ENCODE results near the gene ARHGDIA.
"Not testable (repeated sequence)": the region's sequence is repeated elsewhere in the genome, so short reads cannot be mapped to it uniquely, and the experiment has no call there.

The ARHGDIA gene

DNA sequence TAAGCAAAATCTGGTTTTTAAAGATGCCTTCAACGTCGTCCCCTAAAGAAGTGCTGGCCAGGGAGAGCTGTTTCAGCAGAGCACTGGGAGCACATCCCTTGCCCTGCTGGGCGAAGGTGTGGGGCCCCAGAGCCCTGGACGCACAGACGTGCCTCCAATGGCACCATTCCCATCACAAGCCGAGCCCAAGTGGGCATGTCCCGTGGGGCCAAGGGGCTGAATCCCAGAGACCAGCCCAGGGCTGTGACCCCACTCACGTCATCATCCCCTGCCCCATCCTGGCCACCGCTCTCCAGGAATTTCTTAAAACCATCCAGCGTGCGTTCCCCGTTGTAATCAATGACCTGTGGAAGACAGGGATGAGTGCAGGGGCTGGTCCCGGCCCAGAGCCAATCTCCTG, 26.2 kb downstream of the ARHGDIA start:
- no peak for FAIRE-seq
- no peak for DNase-seq (ENCODE audit: low spot score)

DNA sequence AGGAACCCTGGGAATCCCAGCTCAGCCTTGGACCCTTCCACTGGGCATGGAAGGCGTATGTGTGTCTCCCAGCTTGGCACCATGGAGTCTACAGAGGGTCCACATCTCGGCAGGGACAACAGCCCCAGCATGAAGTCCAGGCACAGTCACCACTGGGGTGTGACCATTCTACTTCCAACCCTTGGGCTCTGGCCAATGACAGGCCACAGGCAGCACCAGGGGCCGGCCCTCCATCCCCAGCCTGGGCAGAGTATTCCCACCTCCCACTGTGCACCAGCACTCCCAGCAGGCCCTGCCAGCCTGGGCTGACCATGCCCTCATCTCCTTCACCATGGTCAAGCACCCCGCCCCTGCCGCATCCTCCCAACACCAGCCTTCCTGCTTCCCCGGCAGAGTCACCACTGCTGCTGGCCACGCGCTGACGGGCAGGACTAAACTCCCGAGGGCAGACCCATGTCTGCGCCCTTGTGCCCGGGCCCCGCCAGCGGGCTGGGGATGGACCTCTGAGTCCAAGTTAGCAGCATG, 26.7 kb downstream of the ARHGDIA start:
- no peak for FAIRE-seq

DNA sequence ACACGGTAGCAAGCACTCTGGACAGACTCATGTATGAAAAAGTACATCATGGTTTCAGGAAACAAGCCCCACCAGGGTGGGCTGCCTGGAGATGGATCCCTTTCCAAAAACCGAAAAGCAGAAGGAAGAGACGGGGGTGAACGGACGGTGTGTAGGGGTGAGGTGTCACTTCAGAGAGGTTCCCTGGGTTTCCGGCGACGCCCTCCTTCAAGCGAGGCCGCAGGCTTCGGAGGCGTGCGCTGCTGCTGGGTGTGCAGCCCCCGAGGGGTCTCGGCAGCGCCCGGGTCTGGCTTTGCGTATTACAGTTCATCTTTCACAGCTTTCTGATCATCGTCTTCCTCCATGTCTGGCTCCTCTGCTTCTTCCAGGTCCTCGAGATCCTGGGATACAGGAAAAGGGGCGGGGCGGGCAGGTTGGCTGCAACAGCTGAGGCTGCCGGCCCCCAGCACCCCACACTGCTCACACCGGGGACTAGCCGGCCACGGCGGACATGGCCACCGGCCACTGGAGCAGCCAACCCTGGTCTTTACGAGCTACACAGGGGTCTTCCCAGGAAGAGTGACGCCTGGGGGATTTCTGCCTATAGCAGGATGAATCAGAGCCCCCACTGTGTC, 27.3 kb downstream of the ARHGDIA start:
- FAIRE-seq (no peak), DNase-seq (ENCODE audit: low spot score) (no peak)

More for the DNA sequence above, 26.7 kb downstream of the ARHGDIA start:
- no peak for DNase-seq (ENCODE audit: low spot score)

DNA sequence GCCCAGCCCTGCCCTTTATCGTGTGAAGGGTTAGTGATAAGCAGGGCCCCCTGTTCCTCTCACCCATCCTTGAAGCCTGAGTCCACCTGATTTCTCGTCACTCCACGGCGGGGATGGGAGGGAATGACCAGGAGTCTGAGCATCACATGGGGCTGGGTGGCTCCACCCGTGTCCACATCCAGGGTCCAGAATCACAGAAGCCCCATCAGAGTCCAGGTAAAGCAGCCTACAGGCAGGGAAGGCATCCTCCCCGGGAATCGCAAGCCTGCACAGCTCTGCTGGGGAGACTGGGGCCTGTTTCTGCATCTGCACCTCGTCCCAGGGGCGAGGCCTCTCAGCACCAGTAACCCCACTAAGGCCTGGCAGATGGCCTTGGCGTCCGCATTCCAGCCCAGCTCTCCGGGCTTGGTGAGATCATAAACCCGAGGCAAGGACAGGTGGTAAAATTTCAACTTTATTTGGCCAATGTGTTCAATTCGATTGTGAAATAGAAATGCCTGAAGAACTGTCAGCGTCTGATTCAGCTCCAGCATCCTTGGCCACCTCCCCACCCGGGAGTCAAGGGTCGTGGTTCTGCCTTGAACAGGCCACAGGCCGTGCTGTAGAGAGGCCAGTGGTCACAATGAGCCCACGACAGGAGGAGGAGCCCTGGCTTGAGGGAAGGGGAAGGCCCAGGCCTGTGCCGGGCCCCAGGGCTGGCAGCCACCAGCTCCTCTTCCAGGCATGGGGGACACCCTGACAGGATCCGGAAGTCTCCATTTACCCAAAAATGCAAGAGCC, 28.2 kb downstream of the ARHGDIA start:
- no peak for DNase-seq (ENCODE audit: low spot score)
- FAIRE-seq, result peak; percentile 50

DNA sequence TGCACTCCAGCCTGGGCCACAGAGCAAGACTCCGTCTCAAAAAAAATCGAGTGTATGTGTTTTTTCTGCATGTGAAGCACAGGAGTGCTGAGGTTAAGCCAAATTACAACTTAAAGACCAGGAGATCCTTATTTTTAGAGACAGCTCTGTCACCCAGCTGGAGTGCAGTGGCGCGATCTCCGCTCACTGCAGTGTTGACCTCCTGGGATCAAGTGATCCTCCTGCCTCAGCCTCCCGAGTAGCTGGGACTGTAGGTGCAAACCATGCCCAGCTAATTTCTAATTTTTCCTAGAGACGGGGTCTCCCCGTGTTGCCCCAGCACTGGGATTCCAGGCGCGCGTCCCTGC, 28.8 kb downstream of the ARHGDIA start:
- FAIRE-seq (no peak), DNase-seq (ENCODE audit: low spot score) (no peak)

DNA sequence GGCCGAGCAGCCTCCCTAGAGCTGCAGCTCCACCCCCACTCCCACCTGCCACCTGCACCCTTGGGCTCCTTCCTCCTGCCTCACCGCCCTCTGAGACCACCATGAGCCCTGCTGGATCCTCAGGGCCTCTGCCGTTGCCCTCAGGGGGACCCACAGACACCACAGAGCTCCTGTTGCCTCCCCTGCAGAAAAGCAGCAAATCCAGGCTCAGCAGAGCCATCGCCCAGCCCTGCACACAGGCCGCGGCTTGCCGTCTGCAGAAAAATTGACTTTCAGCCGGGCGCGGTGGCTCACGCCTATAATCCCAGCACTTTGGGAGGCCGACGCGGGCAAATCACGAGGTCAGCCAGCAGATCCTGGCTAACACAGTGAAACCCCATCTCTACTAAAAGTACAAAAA, 29.3 kb downstream of the ARHGDIA start:
- FAIRE-seq (no peak), DNase-seq (ENCODE audit: low spot score) (no peak)

DNA sequence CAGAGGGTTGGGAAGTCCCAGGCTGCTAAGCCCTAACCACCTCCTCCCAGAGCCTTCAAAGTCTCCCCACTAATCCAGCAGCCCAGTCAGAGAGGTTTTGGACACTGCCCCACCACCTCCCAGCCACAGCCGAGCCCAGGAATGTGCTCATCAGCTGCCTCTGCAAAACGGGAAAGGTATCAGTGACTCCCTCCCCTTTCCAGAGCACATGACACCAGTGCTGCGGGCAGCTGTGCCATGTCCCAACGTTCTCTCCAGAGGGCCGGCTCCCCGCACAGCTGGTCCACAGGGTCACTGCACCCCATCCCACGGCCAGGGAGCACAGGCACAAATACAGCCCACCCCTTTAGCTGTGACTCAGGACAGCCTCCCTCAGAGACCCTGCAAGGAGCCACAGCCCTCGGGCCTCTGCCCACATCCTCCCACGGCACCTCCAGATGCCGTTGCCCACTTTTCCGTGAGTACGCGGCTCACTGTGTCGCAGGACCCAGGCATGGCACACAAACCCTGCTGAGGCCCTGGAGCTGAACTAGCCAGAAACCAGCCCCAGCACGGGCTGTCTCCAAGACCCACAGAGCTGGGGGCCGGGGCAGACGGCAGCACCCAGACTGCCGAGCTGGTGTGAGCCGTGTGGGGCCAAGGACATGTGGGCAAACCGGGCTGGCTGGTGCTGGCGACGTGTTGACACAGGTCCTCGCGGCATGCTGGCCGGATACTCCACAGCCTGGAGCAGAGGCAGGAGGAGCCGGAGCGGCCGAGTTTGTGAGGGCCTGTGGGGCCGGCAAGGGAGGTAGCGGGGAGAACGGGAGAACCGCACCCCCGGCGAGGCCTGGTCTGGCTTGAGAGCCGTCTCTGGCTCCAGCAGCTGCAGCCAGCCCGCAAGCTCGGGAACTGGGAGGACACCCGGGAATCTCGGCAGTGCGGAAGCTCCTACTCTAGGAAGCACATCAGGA, 30.0 kb downstream of the ARHGDIA start:
- DNase-seq (ENCODE audit: low spot score) (no peak), FAIRE-seq (no peak)

DNA sequence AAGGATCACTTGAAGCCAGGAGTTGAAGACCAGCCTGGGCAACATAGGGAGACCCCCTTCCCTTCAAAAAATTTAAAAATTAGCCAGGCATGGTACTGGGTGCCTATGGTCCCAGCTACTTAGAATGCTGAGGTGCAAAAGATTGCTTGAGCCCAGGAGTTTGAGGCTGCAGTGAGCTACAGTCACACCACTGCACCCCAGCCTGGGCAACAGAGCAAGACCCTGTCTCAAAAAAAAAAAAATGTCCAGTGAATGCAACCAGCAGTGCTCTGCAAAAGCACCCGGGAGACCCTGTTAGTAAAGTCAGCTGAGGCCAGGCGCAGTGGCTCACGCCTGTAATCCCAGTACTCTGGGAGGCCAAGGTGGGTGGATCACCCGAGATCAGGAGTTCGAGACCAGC, 31.1 kb downstream of the ARHGDIA start:
- DNase-seq (ENCODE audit: low spot score); FAIRE-seq: not testable (repeated sequence)

DNA sequence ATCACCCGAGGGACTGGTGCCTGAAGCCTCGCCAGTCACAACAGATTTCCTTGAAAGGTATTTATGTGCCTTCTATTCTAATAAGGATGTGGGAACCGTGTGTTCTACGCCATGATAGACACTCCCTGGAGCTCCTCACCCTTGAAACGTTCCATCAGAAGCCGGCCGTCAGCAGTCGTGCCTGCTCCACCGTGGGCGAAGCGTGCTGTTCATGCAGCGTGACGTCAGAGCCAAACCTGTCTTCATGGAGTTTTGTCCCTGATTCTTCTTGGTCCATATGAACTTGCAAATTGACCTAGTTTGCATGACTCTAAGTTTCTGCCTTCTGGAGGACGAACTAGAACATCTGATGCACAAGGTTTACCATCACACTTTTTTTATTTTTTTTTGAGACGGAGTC, 31.8 kb downstream of the ARHGDIA start:
- no peak for DNase-seq (ENCODE audit: low spot score)
- FAIRE-seq, result no peak

DNA sequence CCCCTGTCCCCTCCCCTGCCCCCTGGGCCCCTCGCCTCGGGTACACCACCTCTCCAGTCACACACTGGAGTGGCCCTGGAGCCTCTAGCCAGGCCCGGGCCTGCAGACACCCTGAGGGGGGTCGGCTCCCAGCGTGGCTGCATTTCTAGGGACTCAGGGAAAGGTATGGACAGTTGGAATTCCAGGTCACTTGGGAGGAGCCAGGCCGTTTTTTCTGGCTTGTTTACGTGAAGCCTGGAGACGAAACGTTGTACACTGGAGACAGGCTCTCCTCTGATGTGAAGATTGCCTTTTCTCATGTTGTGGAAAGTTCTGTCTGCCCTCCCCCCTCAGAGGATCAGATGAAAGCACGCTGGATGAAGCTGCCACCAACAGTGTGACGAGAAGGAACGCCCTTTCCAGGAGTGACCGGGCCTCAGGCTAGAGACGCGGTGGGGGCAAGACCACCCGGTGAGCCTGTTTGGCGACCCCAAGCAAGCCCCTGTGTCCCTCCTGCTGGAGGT, 32.3 kb downstream of the ARHGDIA start:
- DNase-seq (ENCODE audit: low spot score), result no peak
- no peak for FAIRE-seq

DNA sequence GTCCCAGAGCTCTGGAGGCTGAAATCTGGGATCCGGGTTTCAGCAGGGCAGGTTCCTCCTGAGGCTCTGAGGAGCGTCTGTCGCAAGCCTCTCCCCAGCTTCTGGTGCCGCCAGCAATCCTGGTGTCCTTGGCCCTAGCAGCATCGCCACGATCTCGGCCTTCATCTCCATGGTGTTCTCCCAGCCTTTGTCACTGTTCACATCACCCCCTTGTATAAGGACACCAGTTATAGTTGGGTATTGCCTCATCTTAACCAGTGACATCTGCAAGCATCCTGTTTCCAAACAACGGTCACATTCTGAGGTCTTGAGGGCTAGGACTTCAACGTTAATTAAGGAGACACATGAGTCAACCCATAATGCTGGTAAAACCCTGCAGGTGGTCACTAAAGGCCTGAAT, 33.5 kb downstream of the ARHGDIA start:
- DNase-seq (ENCODE audit: low spot score) (no peak), FAIRE-seq (no peak)

DNA sequence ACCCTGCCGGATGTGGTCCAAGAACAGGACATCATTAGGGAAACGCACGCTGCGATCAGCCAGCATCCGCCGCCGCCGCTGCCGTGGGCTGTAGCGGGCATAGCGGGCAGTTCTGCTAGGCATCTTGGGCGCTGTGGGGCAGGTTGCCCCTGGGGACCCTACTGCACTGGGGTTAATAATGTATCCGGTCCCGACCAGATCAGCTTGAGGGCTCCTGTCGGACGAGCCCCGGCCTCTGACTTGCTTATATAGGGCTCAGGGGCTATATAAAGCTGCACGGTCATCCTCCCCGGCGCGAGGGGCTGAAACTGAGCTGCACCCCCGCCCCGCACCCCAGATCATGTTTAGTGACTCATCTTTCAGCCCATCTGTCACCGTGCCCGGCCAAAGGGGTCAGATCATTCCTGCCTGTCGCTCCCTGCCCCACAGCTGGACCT, 36.3 kb downstream of the ARHGDIA start, which contains the start of gene PPP1R27:
Gene PPP1R27 (minus strand): TSS at position 220 of the 437 bp plus-strand sequence. CDS start 97 bp downstream, at position 123.
- no peak for FAIRE-seq

DNA sequence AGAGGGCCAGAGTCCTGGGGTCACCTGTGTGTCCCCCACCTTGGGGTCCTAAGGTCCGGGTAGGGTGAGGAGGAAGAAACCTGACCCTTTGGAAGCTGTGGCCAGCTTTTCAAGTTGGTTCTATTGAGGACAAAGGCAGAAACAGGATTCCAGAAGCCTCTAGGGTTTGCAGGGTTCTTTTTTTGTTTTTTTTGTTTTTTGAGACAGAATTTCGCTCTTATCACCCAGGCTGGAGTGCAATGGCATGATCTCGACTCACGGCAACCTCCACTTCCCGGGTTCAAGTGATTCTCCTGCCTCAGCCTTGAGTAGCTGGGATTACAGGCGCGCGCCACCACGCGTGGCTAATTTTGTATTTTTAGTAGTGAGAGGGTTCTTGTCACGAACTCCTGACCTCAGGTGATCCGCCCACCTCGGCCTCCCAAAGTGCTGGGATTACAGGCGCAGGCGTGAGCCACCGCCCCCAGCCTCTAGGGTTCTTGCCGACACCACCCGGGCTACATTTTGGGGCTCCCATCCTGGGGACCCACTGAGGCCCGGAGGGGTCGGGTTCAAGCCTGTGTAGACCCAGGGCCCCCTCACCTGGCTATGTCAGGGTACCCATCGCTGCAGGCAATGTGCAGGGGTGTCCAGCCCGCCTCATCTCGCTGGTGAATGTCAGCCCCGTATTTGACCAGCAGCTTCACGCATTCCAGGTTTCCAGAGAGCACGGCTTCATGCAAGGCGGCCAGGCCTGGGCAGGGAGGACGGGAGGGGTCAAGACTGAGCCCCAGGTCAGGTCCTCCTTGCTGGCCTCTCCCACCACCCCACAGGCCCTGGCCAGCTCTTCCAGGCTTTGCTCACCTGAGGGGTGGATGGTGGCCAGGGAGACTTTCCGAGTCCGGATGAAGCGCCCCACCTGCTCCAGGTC, 37.0 kb downstream of the ARHGDIA start:
- peak; percentile 20 for FAIRE-seq
- DNase-seq (ENCODE audit: low spot score), result no peak

More for the DNA sequence above, 36.3 kb downstream of the ARHGDIA start, which contains the start of gene PPP1R27:
- no peak for DNase-seq (ENCODE audit: low spot score)

DNA sequence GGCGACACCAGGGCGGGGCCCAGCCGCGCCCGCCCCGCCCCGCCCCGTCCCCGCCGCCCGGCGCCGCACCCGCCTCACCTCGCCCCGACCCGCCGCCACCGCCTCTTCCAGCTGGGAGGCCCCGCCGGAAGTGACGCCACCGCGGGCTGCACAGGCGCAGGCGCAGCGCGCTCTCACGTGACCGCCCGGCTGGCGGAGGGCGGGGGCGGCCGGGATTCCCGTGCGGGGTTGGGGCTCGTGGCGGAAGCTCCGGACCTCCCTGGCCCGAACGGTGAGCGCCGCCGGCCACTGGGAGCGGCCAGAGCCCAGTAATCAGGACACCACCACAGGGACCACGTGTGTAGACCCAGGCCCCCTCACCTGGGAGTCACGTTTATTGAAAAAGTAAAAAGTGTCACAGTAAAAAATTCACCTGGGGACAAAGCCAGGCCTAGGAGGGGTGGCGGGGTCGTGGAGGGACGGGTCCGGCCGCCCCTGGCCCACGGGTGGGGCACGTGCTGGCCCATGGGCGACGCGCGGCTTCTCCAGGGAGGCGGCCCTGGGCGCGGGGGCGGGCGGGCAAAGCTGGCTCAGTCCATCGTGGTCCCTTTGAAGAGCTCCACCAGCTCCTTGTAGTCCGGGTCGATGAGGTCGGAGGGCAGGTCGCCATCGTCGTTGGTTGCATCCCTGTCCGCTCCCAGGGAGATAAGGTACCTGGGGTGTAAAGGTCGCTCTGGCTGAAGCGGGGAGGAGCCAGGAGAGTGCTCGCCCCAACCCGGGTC, 37.8 kb downstream of the ARHGDIA start, which contains the start of gene MCRIP1:
Gene MCRIP1 (minus strand): TSS at position 132 of the 761 bp plus-strand sequence. CDS start 8,785 bp downstream, outside the sequence.
- peak; percentile 100 for DNase-seq (ENCODE audit: low spot score)
- FAIRE-seq, result peak; percentile 98

DNA sequence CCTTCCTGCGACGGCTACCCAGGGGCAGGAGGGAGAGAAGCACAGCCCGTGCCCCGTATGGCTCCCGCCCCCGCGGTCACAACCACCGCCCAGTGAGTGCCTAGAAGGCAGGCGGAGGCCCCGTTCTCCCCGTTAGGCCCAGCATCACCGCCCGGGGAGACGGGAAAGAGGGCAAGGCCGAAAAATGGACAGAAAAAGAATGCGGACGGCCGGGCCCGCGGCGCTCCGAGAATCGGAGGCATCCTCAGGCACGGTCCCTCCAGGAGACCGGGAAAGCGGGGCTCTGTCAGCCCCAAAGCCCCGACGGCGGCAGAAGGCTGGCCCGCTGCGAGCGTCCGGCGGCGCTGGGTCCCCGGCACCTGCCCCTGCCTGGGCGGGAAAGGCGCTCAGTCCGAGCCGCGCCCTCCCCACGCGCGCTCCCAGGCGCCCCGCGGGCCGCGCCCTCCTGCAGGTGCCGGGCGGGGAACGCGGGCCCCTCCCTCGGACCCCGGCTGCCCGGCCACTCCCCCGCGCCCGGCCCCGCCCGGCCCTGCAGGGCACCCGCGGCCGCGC, 38.5 kb downstream of the ARHGDIA start:
- FAIRE-seq (peak; percentile 9), DNase-seq (ENCODE audit: low spot score) (no peak)

DNA sequence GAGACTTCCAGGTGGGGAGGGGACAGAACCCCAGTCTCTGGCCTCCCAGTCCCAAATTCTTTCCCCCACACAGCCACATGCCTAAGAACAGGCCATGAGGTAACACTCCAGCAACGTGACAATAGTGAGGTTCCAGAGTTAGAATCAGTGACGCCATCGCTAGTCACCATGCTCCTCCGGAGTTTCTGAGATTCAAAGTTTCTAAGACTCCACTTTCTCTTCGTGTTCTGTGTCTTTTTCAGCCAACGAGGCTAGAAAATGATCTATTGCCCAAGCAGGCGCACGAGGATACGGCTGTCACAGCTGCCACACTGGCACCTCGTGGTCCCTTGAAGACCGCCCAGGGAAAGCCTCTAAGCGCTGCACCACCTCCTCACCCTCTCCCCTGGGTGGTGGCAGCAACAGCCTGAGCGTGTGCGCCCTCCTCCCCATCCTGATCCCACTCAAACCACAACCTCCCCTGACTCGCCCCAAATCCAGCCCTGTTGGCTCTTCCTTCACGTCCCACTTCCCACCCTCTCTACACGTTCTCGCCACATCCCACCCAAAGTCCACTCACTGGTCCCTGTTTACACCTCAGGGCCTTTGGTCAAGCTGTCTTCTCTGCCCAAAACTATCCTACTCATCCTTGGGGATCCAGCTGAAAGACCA, 39.1 kb downstream of the ARHGDIA start:
- DNase-seq (ENCODE audit: low spot score) (no peak), FAIRE-seq (peak; percentile 69)

DNA sequence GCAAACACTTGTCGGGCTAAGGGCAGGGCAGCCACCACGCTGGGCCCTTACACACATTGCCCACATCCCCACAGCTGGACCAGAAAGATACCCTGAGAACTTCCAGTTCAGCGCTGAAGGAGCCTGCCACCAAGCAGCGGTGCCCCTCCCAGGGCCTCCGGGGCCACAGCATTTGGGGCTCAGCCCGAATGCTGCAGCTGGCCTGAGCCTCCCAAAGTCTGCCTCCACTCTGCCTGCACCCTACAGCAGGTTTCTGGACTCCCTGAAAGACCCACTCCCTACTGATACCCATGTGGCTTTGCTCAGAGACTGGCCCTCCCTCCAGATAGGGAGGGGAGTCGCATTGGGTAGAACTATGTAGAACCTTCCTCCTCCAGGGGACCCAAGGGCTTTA, 39.6 kb downstream of the ARHGDIA start:
- FAIRE-seq, result no peak
- no peak for DNase-seq (ENCODE audit: low spot score)

DNA sequence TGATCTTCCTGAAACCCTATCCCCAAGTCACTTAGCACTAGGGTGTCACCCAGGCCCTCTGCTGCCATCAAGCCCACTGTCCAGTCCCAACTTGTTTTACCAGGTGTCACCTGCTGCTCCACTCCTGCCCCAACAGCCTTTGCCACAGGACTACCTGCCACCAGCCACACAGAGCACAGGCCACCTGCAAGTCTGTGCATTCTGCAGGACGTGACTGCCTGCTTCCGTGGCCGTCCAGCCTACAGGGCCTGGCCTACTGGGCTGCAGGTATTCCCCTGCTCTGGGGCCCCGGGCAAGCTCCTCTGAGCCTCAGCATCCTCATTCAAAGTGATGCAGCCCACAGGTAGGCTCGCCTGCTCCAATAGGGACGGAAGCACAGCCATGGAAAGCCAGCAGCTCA, 41.3 kb downstream of the ARHGDIA start:
- FAIRE-seq (no peak), DNase-seq (ENCODE audit: low spot score) (no peak)

All from urothelium cell line (cell line).